Measurements from ENCODE around the gene THEM4. TPM values are rescaled to one million over a fixed set of nuclear protein-coding genes. Genes with fewer than 3 reads are reported as not detected.

THEM4 gene
- total RNA-seq, 2 donors from 2014 or later = 11.9 to 30.3 TPM

DNA sequence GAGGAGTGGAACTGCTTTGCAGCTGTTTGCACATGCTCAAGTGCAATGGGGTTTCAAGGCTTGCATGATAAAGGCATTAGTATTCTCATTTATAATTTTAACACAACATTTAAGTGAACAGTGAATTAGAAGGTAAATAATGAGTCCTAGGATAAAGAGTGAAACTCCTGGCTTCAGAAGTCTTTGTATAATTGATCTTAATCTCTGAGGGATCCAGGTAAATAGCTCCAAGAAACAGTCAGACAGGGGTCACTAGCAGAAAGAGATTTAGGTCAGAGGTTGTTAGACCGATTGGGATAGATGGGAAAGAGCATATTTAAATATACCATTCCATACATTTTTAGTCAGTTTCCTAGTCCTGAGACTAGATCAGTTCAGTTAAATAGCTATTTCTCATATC lies 14.1 kb upstream of the THEM4 start:
- DNase-seq (no peak), ATAC-seq (no peak)
- H3K27me3 ChIP-seq = no peaks in the 10 kb centered on the region
- no peak overlapping the region for H3K4me3 ChIP-seq
- H3K4me1 ChIP-seq = no peaks in the 10 kb centered on the region
- TF ChIP-seq, protein P1, sequence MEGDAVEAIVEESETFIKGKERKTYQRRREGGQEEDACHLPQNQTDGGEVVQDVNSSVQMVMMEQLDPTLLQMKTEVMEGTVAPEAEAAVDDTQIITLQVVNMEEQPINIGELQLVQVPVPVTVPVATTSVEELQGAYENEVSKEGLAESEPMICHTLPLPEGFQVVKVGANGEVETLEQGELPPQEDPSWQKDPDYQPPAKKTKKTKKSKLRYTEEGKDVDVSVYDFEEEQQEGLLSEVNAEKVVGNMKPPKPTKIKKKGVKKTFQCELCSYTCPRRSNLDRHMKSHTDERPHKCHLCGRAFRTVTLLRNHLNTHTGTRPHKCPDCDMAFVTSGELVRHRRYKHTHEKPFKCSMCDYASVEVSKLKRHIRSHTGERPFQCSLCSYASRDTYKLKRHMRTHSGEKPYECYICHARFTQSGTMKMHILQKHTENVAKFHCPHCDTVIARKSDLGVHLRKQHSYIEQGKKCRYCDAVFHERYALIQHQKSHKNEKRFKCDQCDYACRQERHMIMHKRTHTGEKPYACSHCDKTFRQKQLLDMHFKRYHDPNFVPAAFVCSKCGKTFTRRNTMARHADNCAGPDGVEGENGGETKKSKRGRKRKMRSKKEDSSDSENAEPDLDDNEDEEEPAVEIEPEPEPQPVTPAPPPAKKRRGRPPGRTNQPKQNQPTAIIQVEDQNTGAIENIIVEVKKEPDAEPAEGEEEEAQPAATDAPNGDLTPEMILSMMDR (IDR thresholded peaks at IDR 0.05) = no peak
- TF ChIP-seq POLR2A (IDR thresholded peaks at IDR 0.05) = no peak
- 46 to 67% methylated on average over 1 of the region's 1 CpG for WGBS, 2 donors
- no peak overlapping the region for H3K27ac ChIP-seq
- intact Hi-C loops (cut with DNase I) = no loop called here
- no peaks in the 10 kb centered on the region for H3K9me3 ChIP-seq
- H3K36me3 ChIP-seq (replicated peaks in 1 of 2; ENCODE audit: insufficient read depth in 1 of 2, low read depth in 2 of 2) = no peaks in the 10 kb centered on the region

DNA sequence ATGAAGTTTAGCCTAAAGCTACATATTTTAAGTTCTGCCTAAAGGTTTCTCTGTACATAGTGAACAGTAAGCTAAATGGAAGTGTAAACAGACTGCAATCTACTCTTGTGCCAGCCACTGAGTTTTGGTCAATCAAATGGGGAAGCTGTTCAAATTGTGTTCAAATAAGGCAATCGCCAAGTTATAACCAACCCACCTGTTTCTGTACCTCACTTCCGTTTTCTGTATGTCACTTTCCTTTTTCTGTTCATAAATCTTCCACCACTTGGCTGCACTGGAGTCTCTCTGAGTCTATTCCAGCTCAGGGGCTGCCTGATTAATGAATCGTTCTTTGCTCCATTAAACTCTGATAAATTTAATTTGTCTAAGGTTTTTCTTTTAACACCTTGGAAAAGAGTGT lies 10.8 kb upstream of the THEM4 start:
- TF ChIP-seq, protein P1 (IDR thresholded peaks at IDR 0.05) = no peak
- TF ChIP-seq POLR2A (IDR thresholded peaks at IDR 0.05) = no peak
- ATAC-seq (no peak), DNase-seq (no peak)
- Histone ChIP-seq H3K27ac (no peak overlapping the region), H3K4me1 (no peaks in the 10 kb centered on the region), H3K27me3 (no peaks in the 10 kb centered on the region), H3K9me3 (no peaks in the 10 kb centered on the region), H3K36me3 (replicated peaks in 1 of 2; ENCODE audit: insufficient read depth in 1 of 2, low read depth in 2 of 2) (no peaks in the 10 kb centered on the region), H3K4me3 (no peak overlapping the region)
- intact Hi-C loops (cut with DNase I) = no loop called here
- WGBS, 2 donors = 30 to 40% methylated on average over 3 of the region's 3 CpGs

DNA sequence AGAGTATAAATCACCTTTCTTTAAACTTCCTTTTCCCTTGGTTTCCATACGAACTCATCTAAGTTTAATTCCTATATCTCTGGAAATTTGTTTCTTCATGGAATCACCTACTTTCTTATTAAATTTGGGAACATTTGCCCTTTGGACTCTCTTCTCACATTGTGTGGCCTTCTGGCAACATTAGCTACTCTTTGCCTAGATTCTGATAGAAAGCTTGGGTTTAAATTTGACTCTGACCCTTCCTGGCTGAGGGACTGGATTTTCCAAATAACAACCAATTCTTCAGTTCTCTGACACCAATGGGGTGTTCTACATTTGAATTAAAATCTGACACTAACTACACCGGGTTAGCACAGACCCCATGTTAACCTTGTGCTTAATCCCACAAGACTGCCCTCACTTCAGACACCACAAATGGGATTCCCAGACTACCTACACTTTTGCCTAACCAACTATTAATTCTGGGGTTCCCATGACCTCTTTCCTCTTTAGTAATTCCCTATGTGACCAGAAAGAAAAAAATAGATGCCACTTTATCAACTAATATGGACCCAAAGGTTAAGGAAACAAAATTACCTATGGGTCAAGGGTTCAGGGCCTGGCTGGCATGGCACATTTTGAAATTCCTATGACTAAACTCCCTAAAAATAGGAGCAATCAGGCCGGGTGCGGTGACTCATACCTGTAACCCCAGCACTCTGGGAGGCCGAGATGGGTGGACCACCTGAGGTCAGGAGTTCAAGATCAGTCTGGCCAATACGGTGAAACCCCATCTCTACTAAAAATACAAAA lies 9.7 kb upstream of the THEM4 start:
- 71 to 72% methylated on average over 6 of the region's 6 CpGs for WGBS, 2 donors
- no peak for ATAC-seq
- intact Hi-C loops (cut with DNase I) = no loop called here
- H3K27me3 ChIP-seq = no peaks in the 10 kb centered on the region
- DNase-seq = no peak
- H3K4me1 ChIP-seq = no peaks in the 10 kb centered on the region
- H3K36me3 ChIP-seq (replicated peaks in 1 of 2; ENCODE audit: insufficient read depth in 1 of 2, low read depth in 2 of 2) = no peaks in the 10 kb centered on the region
- no peaks in the 10 kb centered on the region for H3K9me3 ChIP-seq
- no peak overlapping the region for H3K4me3 ChIP-seq
- no peak for TF ChIP-seq POLR2A (IDR thresholded peaks at IDR 0.05)
- H3K27ac ChIP-seq = no peak overlapping the region

DNA sequence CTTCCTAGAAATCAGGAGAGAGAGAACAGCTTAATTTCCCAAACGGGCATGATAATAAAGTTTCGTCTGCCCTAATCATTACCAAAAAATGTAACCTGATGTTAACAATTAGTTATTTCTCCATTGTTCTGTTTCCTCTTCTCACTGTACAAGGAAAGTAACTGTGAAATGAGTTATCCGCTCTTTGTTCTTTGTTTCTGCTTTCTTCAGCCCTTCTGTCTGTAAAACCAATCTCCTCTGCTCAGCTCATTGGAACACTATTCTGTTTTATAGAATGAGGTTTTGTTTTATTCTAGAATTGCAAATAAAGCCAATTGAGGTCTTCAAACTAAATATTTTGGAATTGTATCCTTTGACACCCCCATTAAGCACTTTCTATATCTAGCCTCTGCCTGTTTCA lies 8.8 kb upstream of the THEM4 start:
- ATAC-seq = no peak

DNA sequence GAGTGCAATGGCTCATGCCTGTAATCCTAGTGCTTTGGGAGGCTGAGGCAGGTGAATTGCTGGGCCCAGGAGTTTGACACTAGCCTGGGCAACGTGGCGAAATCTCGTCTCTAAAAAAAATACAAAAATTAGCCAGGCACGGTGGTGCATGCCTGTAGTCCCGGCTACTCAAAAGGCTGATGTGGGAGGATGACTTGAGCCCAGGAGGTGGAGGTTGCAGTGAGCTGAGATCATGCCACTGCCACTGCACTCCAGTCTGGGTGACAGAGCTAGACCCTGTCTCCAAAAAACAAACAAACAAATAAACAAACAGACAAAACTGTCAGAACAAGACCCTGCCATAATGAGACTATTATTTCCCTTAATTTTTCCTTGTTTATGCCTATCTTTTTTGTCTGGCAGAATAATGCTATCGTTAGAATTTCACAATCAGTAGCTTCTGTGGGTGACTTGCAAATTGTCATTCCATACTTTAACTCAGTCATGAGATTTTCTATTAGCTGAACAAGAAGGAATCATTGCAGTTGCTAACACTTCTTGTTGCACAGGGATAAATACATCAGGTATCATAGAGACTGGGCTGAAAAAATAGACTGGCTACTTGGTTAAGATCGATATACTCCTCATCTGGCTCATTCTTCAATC lies 7.5 kb upstream of the THEM4 start:
- no peaks in the 10 kb centered on the region for H3K27me3 ChIP-seq
- intact Hi-C loops (cut with DNase I) = no loop called here
- no peak overlapping the region for H3K4me3 ChIP-seq
- WGBS, 2 donors = 69 to 84% methylated on average over 7 of the region's 7 CpGs
- H3K27ac ChIP-seq = no peak overlapping the region
- H3K4me1 ChIP-seq = no peaks in the 10 kb centered on the region
- no peak for TF ChIP-seq POLR2A (IDR thresholded peaks at IDR 0.05)
- TF ChIP-seq, protein P1 (IDR thresholded peaks at IDR 0.05) = no peak
- ATAC-seq = no peak
- no peaks in the 10 kb centered on the region for H3K36me3 ChIP-seq (replicated peaks in 1 of 2; ENCODE audit: insufficient read depth in 1 of 2, low read depth in 2 of 2)
- no peaks in the 10 kb centered on the region for H3K9me3 ChIP-seq
- DNase-seq = no peak

More for the DNA sequence above, 8.8 kb upstream of the THEM4 start:
- Histone ChIP-seq H3K27me3 (no peaks in the 10 kb centered on the region), H3K4me3 (no peak overlapping the region), H3K36me3 (replicated peaks in 1 of 2; ENCODE audit: insufficient read depth in 1 of 2, low read depth in 2 of 2) (no peaks in the 10 kb centered on the region), H3K27ac (no peak overlapping the region), H3K4me1 (no peaks in the 10 kb centered on the region), H3K9me3 (no peaks in the 10 kb centered on the region)
- intact Hi-C loops (cut with DNase I) = no loop called here
- no peak for DNase-seq
- 69 to 73% methylated on average over 3 of the region's 3 CpGs for WGBS, 2 donors
- no peak for TF ChIP-seq POLR2A (IDR thresholded peaks at IDR 0.05)
- TF ChIP-seq, protein P1 (IDR thresholded peaks at IDR 0.05) = no peak

Measured in body of pancreas (tissue), 4 donors.